ENCODE data around the gene ITSN1.

DNA sequence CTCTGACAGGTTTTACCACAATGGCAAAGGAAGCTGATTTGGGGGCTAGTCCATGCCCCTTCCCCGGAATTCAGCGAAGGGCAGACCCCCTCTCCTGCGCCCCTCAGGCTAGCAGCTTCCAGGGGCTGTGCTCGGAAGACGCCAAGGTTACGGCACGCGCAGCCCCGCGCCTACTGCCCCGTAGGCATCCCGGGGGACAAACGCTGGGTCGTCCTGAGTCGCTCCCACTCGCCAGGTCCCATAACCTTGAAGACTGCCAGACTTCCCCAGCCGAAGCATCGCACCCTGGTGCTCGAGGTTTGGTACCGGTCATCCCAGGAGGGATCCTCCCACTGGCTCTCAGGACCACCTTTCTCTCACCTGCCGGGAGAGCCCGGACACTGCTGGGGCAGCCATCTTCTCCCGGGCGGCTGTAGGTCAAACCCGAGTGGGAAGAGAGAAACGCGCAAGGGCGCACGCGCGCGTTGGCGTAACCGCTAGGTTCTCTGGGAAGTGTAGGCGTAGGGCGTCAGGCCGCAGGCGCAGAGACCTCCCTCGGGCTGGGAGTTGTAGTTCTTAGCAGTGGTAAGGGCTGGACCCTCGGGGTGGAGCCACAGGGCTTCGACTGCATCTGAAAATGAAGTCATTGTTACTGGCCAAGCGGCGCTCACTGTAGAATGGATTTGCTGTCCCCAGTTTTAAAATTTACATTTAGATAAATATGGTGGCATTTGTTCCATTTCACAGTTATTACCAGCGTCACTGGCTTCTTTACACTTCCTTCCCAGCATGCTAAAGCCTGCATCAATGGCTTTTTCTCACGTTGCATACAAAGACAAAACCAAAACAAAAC, 273.3 kb downstream of the ITSN1 start, which contains the start of gene ATP5PO:
- TF ChIP-seq, protein P1, sequence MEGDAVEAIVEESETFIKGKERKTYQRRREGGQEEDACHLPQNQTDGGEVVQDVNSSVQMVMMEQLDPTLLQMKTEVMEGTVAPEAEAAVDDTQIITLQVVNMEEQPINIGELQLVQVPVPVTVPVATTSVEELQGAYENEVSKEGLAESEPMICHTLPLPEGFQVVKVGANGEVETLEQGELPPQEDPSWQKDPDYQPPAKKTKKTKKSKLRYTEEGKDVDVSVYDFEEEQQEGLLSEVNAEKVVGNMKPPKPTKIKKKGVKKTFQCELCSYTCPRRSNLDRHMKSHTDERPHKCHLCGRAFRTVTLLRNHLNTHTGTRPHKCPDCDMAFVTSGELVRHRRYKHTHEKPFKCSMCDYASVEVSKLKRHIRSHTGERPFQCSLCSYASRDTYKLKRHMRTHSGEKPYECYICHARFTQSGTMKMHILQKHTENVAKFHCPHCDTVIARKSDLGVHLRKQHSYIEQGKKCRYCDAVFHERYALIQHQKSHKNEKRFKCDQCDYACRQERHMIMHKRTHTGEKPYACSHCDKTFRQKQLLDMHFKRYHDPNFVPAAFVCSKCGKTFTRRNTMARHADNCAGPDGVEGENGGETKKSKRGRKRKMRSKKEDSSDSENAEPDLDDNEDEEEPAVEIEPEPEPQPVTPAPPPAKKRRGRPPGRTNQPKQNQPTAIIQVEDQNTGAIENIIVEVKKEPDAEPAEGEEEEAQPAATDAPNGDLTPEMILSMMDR (IDR thresholded peaks at IDR 0.05; ENCODE audit: low read depth, low read length, missing input control), result no peak
- TF ChIP-seq, protein P2, sequence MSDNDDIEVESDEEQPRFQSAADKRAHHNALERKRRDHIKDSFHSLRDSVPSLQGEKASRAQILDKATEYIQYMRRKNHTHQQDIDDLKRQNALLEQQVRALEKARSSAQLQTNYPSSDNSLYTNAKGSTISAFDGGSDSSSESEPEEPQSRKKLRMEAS (IDR thresholded peaks at IDR 0.05), result peak; percentile 19
- TF ChIP-seq GABPA (IDR thresholded peaks at IDR 0.05 in 1 of 2, conservative IDR thresholded peaks at IDR 0.05 in 1 of 2) (peak in 1 of 2 donors; percentile 16), TAF1 (conservative IDR thresholded peaks at IDR 0.05) (peak; percentile 35), YY1 (IDR thresholded peaks at IDR 0.05) (peak; percentile 98), EGR1 (IDR thresholded peaks at IDR 0.05; ENCODE audit: low read depth in 2 of 2) (peak in 1 of 2 donors; percentile 90), SP1 (IDR thresholded peaks at IDR 0.05) (peak; percentile 40)
- TF ChIP-seq, protein P3, sequence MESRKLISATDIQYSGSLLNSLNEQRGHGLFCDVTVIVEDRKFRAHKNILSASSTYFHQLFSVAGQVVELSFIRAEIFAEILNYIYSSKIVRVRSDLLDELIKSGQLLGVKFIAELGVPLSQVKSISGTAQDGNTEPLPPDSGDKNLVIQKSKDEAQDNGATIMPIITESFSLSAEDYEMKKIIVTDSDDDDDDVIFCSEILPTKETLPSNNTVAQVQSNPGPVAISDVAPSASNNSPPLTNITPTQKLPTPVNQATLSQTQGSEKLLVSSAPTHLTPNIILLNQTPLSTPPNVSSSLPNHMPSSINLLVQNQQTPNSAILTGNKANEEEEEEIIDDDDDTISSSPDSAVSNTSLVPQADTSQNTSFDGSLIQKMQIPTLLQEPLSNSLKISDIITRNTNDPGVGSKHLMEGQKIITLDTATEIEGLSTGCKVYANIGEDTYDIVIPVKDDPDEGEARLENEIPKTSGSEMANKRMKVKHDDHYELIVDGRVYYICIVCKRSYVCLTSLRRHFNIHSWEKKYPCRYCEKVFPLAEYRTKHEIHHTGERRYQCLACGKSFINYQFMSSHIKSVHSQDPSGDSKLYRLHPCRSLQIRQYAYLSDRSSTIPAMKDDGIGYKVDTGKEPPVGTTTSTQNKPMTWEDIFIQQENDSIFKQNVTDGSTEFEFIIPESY (IDR thresholded peaks at IDR 0.05), result peak; percentile 29

Measured in liver (tissue), 3 donors.